GM21528 (cell line): Measurements from ENCODE around the gene BAIAP2L2.
"Not testable (repeated sequence)": the region's sequence is repeated elsewhere in the genome, so short reads cannot be mapped to it uniquely, and the experiment has no call there.

Experiments
- ATAC-seq: cut with Tn5 transposase; IDR thresholded peaks from one replicate; pipeline ENCODE4 v1.9.1; 2021; ENCODE audit warnings: mild to moderate bottlenecking, moderate library complexity; ENCODE audit not compliant: unreplicated experiment, low FRiP score

Gene BAIAP2L2

GRCh38 chr22:38082986-38083710, 27.3 kb downstream of the BAIAP2L2 start:
- no peak for ATAC-seq

- ATAC-seq = no peak
Measured at GRCh38 chr22:38081941-38082828, 28.3 kb downstream of the BAIAP2L2 start.

GRCh38 chr22:38081636-38081940, 28.9 kb downstream of the BAIAP2L2 start:
- no peak for ATAC-seq

GRCh38 chr22:38080850-38081635, 29.4 kb downstream of the BAIAP2L2 start:
- no peak for ATAC-seq

- ATAC-seq = no peak
Measured at GRCh38 chr22:38080474-38080849, 30.0 kb downstream of the BAIAP2L2 start.

- no peak for ATAC-seq
Measured at GRCh38 chr22:38079804-38080203, 30.7 kb downstream of the BAIAP2L2 start.

GRCh38 chr22:38079208-38079607, 31.3 kb downstream of the BAIAP2L2 start:
- ATAC-seq = not testable (repeated sequence)

GRCh38 chr22:38078046-38078840, 32.2 kb downstream of the BAIAP2L2 start:
- no peak for ATAC-seq

- no peak for ATAC-seq
Measured at GRCh38 chr22:38077595-38077994, 32.9 kb downstream of the BAIAP2L2 start.

GRCh38 chr22:38077096-38077495, 33.4 kb downstream of the BAIAP2L2 start:
- no peak for ATAC-seq

GRCh38 chr22:38075961-38076360, 34.5 kb downstream of the BAIAP2L2 start:
- ATAC-seq = no peak

GRCh38 chr22:38075105-38075825, 35.2 kb downstream of the BAIAP2L2 start:
- no peak for ATAC-seq

GRCh38 chr22:38074181-38075104, 36.0 kb downstream of the BAIAP2L2 start:
- no peak for ATAC-seq

GRCh38 chr22:38073150-38074130, 37.0 kb downstream of the BAIAP2L2 start:
- ATAC-seq = no peak

- no peak for ATAC-seq
Measured at GRCh38 chr22:38072322-38073149, 37.9 kb downstream of the BAIAP2L2 start.

GRCh38 chr22:38071421-38072321, 38.8 kb downstream of the BAIAP2L2 start:
- no peak for ATAC-seq
